K562 (cell line): ENCODE results near the gene HDAC1. TPM values are rescaled to one million over a fixed set of nuclear protein-coding genes. Genes with fewer than 3 reads are reported as not detected.

ENCODE experiments used
- E2F6 ChIP-seq, 2 experiments: IDR thresholded peaks; 2 replicates each; pipeline ENCODE4 v1.6.1; 2011; ENCODE audit warnings: borderline replicate concordance in 1 of 2, control low read depth in 1 of 2, low read depth in 1 of 2, low read length in 1 of 2, mild to moderate bottlenecking in 1 of 2, mixed read lengths in 1 of 2, moderate library complexity in 1 of 2; ENCODE audit not compliant: insufficient read depth in 1 of 2, insufficient read length in 1 of 2, poor library complexity in 1 of 2, severe bottlenecking in 1 of 2; ENCODE audit errors: extremely low read depth in 1 of 2
- MGA ChIP-seq: fragments of 450-650 bp; IDR thresholded peaks from 2 replicates; pipeline ENCODE4 v1.6.1; 2016; ENCODE audit warnings: mild to moderate bottlenecking, moderate library complexity
- TCFL5 ChIP-seq: fragments of 250-450 bp; sonication (Bioruptor Pico); conservative IDR thresholded peaks from 2 replicates; pipeline ENCODE4 v1.6.1; 2021; ENCODE audit warnings: mild to moderate bottlenecking, moderate library complexity, matching md5 sums
- polyA plus RNA-seq, 8 experiments: library from polyadenylated mRNA; depleted of rRNA in 4 of 8; stranded (reverse) in 5 of 8; unstranded in 3 of 8; fragments of >200 nt; fragmentation: Nextera tagmentation in 2 of 8; fragmentation: Illumina TruSeq in 1 of 8; extraction: Ambion mirVana in 2 of 8; extraction: Trizol in 1 of 8; gene quantifications; 2 replicates each; pipeline versions ENCODE4 v1.2.1 to v1.2.3, GENCODE V29; 2011 to 2014; ENCODE audit warnings: inconsistent platforms in 1 of 8, missing spikeins in 1 of 8
- total RNA-seq, 7 experiments: library from RNA; depleted of rRNA in 6 of 7; stranded (reverse); fragments of >200 nt in 6 of 7; fragmentation: Illumina TruSeq in 2 of 7; extraction: Trizol in 2 of 7; gene quantifications; 2 replicates each; pipeline versions ENCODE4 v1.2.1 to v1.2.3, GENCODE V29; 2011 to 2021; ENCODE audit warnings: low replicate concordance in 1 of 7

The HDAC1 gene
- total and polyA plus RNA-seq, 9 of the 15 experiments (the other 6 are each of a cell fraction or from before 2014, with no cell fraction given) = 169 to 384 (median 193) TPM

- peak; percentile 39; the same call in 1 of the 2 replicates for TF ChIP-seq MGA
- TF ChIP-seq E2F6 (IDR thresholded peaks at IDR 0.05; ENCODE audit: borderline replicate concordance in 1 of 2, extremely low read depth in 1 of 2, insufficient read depth in 1 of 2, insufficient read length in 1 of 2, low read depth in 1 of 2, low read length in 1 of 2, poor library complexity in 1 of 2, severe bottlenecking in 1 of 2) = peak; percentile 46 to 88
- TF ChIP-seq TCFL5 (CRISPR knock-in tag) = no peak
Observed at GRCh38 chr1:32351399-32352238, 59.7 kb downstream of the HDAC1 start (continued).
